ENCODE data around the gene POU2F2. TPM values are rescaled to one million over a fixed set of nuclear protein-coding genes. Genes with fewer than 3 reads are reported as not detected.

The POU2F2 gene
- total RNA-seq, 1 donor from 2014 or later: 6.1 TPM

- no peak overlapping the region for H3K4me3 ChIP-seq
- no peaks in the 10 kb centered on the region for H3K4me1 ChIP-seq
- no peak for TF ChIP-seq CTCF (IDR thresholded peaks at IDR 0.05)
- H3K9me3 ChIP-seq: no peaks in the 10 kb centered on the region
- intact Hi-C loops (cut with DNase I): no loop called here
- no peaks in the 10 kb centered on the region for H3K27me3 ChIP-seq
- H3K36me3 ChIP-seq: no peaks in the 10 kb centered on the region
- DNase-seq (no peak), ATAC-seq (peak; percentile 80)
- H3K27ac ChIP-seq: no peak overlapping the region
Observed at GRCh38 chr19:42121656-42122069, 10.6 kb downstream of the POU2F2 start.

- no peak overlapping the region for H3K27ac ChIP-seq
Observed at GRCh38 chr19:42121036-42121621, 11.1 kb downstream of the POU2F2 start.

GRCh38 chr19:42120276-42120980 is 11.8 kb downstream of the POU2F2 start:
- DNase-seq: no peak
- no peaks in the 10 kb centered on the region for H3K9me3 ChIP-seq
- H3K27ac ChIP-seq: no peak overlapping the region
- no peaks in the 10 kb centered on the region for H3K4me1 ChIP-seq
- ATAC-seq: no peak
- intact Hi-C loops (cut with DNase I): no loop called here
- TF ChIP-seq CTCF (IDR thresholded peaks at IDR 0.05): no peak
- H3K4me3 ChIP-seq: no peak overlapping the region
- no peaks in the 10 kb centered on the region for H3K36me3 ChIP-seq
- H3K27me3 ChIP-seq: no peaks in the 10 kb centered on the region

More at GRCh38 chr19:42121036-42121621, 11.1 kb downstream of the POU2F2 start:
- DNase-seq (no peak), ATAC-seq (peak; percentile 12)
- Histone ChIP-seq H3K36me3 (no peaks in the 10 kb centered on the region), H3K4me1 (no peaks in the 10 kb centered on the region), H3K27me3 (no peaks in the 10 kb centered on the region), H3K9me3 (no peaks in the 10 kb centered on the region), H3K4me3 (no peak overlapping the region)
- intact Hi-C loops (cut with DNase I): no loop called here
- no peak for TF ChIP-seq CTCF (IDR thresholded peaks at IDR 0.05)

- no peaks in the 10 kb centered on the region for H3K9me3 ChIP-seq
- no peaks in the 10 kb centered on the region for H3K4me1 ChIP-seq
- no peak overlapping the region for H3K27ac ChIP-seq
- no peak for TF ChIP-seq CTCF (IDR thresholded peaks at IDR 0.05)
- ATAC-seq: no peak
- no peaks in the 10 kb centered on the region for H3K27me3 ChIP-seq
- no peaks in the 10 kb centered on the region for H3K36me3 ChIP-seq
- intact Hi-C loops (cut with DNase I): no loop called here
- H3K4me3 ChIP-seq: no peak overlapping the region
- DNase-seq: no peak
Observed at GRCh38 chr19:42117076-42117475, 15.2 kb downstream of the POU2F2 start.

GRCh38 chr19:42116308-42117075 is 15.8 kb downstream of the POU2F2 start:
- H3K36me3 ChIP-seq: no peaks in the 10 kb centered on the region
- H3K27ac ChIP-seq: no peak overlapping the region
- TF ChIP-seq CTCF (IDR thresholded peaks at IDR 0.05): no peak
- H3K9me3 ChIP-seq: no peaks in the 10 kb centered on the region
- no peak overlapping the region for H3K4me3 ChIP-seq
- intact Hi-C loops (cut with DNase I): no loop called here
- no peak for ATAC-seq
- no peaks in the 10 kb centered on the region for H3K27me3 ChIP-seq
- no peak for DNase-seq
- H3K4me1 ChIP-seq: no peaks in the 10 kb centered on the region
